Forelimb muscle (tissue), 1 donor: ENCODE data around the gene GPR15. TPM values are rescaled to one million over a fixed set of nuclear protein-coding genes. Genes with fewer than 3 reads are reported as not detected.

ENCODE experiments used
- polyA plus RNA-seq: library from polyadenylated mRNA; unstranded; fragments of 120-200 nt; gene quantifications from one replicate; pipeline ENCODE4 v1.2.1, GENCODE V29; 2013; ENCODE audit not compliant: insufficient read length

The GPR15 gene
- polyA plus RNA-seq, 1 donor: not detected

Other genes starting within 250 kb of the GPR15 start
- not detected for gene OR5H2, start 249.5 kb upstream of the GPR15 start, polyA plus RNA-seq
- not detected for gene OR5K4, start 178.1 kb upstream of the GPR15 start, polyA plus RNA-seq
- gene OR5K3, start 141.3 kb upstream of the GPR15 start, polyA plus RNA-seq: not detected
- gene OR5K1, start 68.8 kb upstream of the GPR15 start, polyA plus RNA-seq: not detected
- gene OR5K2, start 34.3 kb upstream of the GPR15 start, polyA plus RNA-seq: not detected
- gene CLDND1, start 9.1 kb upstream of the GPR15 start, polyA plus RNA-seq: 73.8 TPM
- 12.6 TPM for gene CPOX, start 61.6 kb downstream of the GPR15 start, polyA plus RNA-seq
- gene ST3GAL6, start 231.4 kb downstream of the GPR15 start, polyA plus RNA-seq: 6.1 TPM